Measurements from ENCODE around the gene STK24.

The STK24 gene

GRCh38 chr13:98489446-98490194 lies 87.3 kb downstream of the STK24 start:
- DNase-seq (ENCODE audit: low read depth), result no peak

GRCh38 chr13:98488736-98489135 lies 88.2 kb downstream of the STK24 start:
- no peak for DNase-seq (ENCODE audit: low read depth)

DNA sequence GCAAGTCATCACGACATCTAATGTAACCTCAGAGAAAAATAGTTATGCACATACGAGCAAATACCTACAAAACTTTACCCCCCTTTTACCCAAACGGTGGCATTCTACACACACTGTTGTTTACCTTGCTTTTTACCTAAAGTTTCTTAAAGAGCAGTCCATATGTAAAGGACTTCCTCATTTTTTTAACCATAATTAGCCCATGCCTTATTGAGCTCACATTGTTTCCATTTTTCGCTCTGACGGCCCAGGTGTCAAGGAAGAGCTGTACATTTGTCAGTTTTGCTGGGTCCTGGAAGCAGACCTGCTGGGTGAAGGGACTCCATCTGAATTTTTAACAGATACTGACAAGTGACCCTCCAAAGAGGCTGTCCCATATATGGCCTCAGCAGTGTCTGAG lies 89.4 kb downstream of the STK24 start:
- DNase-seq (ENCODE audit: low read depth), result no peak

- no peak for DNase-seq (ENCODE audit: low read depth)
Measured at GRCh38 chr13:98487016-98487415, 89.9 kb downstream of the STK24 start.

GRCh38 chr13:98486412-98486811 lies 90.5 kb downstream of the STK24 start:
- no peak for DNase-seq (ENCODE audit: low read depth)

- DNase-seq (ENCODE audit: low read depth), result no peak
Measured at GRCh38 chr13:98485561-98485960, 91.3 kb downstream of the STK24 start.

DNA sequence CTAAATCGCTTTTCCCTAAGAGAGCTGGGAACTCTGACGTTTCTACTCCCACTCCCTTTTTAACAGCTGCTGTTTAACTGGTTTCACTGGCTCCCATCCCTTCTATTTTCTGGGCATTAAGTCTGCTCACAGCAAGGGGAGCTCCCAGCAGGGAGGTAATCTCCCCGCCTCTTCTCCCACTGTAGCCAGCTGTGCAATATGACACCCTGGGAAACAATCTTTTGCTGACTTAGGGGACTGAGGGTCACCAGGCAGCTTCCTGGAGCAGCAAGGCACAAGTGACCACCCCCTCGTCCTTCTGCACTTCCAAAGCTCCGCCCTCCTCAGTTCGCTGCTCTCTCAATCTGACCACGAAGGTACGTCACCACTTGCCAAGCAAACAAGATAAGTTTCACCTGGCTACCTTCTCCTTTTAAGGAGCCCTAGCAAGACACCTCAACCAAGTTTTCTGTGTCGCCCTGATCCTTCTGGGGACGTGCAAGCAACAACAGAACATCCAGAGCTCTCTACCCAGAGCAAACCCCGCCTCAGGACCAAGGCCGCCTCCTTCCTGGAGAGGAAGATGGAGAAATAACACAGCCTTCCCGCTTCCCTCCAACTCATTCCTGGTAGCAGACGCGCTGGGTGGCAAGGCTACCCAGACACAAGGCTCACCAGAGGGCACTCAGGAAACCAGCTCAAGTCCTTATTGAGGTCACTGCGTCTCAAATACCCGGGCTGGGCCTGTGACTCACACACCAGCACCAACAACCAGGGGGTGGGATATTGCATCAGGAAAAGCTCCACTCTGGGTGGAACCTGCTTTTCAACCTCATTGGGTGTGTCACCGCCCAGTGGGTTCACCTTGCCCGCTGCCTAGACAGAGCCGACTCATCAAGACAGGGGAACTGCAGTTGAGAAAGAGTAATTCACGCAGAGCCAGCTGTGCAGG lies 92.4 kb downstream of the STK24 start:
- DNase-seq (ENCODE audit: low read depth), result peak; percentile 85

DNA sequence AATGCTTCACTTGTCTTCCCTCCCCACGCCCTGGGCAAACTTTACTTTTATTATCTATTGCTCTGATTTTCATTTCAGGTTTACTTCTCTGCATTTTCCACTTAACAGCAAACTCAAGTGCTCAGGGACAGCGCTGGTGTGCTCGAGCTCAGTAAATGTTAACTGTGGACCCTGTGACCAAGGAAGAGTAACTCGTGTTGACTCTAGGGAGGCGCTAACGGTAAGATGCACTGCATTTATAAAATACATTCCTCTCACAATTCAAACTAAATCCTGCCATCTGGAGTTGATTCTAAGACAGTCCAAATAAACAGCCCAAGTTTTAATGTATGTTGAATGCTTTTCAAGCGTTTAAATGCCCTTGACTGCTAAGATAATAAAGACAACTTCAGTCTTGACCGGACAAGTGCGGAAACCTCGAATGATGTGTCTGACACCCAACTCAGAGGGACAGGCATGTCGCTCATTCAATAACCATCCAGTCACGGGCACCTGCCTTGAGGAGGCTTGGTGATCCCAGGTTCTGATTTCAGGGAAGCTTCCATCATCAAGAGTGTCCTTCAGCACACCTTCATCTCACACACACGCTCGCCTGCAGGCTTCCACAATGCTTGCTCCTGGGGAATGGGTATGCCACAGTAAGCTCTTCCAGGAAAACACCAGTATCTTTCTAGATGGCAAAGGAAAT lies 93.2 kb downstream of the STK24 start:
- no peak for DNase-seq (ENCODE audit: low read depth)

DNA sequence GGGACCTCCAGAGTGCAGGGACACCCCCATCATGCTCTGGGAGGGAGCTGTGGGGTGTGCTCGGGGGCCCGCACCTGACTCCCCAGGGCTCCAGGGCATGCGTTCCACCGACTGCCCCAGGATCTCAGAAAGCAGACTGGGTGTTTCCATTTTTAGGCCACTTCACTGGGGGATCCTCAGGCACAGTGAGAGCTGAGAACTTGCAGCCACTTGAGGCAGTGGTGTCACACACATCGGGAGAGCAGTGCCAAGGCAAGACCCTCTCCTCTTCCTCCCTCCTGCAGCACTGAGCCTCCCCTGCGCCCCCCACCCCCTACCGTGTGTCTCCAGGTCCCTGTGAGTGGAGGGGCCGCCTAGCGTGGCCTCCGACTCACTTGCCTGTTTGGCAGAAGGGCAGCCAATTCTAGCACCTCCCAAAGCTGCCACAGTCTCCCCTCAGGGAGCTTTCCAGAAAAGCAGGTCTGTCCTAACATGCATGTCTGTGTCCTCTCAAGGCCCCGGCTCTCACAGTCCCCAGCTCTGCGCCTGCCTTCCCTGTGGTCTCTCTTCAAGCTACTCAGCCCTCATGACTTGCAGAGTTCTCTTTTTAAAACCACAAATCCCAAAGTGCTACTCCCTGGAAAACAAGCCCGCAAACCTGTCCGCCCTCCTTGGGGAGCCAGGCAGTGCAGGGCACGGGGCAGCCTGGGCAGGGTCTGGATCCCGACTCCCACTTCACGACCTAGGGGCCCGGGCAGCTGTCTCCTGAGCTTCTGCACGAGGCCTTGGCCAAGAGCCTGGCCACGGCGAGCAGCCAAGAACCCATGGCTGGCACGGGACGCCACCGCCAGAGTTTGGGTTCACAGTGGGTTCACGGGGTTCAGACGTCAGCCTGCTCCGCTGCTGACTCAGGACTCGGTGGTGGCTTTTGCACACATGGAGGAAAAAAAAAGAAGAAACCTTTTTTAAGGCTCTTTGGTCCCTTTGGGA lies 94.1 kb downstream of the STK24 start:
- no peak for DNase-seq (ENCODE audit: low read depth)

- DNase-seq (ENCODE audit: low read depth), result no peak
Measured at GRCh38 chr13:98480915-98481877, 95.7 kb downstream of the STK24 start.

- DNase-seq (ENCODE audit: low read depth), result no peak
Measured at GRCh38 chr13:98479496-98480003, 97.4 kb downstream of the STK24 start.

- DNase-seq (ENCODE audit: low read depth), result no peak
Measured at GRCh38 chr13:98478189-98479129, 98.4 kb downstream of the STK24 start.

- peak; percentile 72 for DNase-seq (ENCODE audit: low read depth)
Measured at GRCh38 chr13:98476538-98476966, 100.4 kb downstream of the STK24 start.

DNA sequence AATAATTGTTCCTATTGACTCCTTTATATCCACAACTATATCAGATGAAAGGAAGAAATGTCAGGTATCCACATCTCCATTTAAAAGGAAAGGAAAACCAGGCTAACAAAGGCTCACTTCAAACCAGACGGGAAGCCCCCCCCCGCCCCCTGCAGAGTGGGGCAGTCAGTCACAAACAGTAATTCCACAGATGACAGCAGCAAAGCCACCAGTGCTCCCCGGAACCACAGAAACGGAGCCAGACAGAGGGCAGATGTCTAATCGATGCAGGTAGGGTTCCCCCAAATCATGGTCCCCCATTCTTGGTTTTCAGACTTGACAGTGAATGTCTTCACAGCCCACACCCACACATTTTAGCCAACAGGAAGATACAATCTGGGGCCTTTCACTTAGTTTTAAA lies 100.8 kb downstream of the STK24 start:
- DNase-seq (ENCODE audit: low read depth), result no peak

DNA sequence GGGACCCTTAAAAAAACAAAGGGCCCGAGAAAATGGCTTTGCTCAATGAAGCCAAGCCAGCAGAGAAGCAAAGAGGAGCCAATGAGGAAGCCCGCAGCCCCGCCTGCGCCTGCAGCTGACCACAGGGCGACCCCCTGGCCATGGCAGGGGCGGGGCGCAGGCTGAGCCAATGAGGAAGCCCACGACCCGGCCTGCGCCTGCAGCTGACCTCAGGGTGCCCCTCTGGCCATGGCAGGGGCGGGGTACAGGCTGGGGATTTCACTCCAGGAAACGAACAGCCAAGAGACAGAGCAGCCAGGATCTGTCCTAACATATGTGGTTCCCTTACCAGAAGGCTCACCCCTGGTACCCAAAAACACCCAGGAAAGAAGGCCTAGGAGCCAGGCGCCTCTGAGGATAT lies 101.4 kb downstream of the STK24 start:
- no peak for DNase-seq (ENCODE audit: low read depth)

DNA sequence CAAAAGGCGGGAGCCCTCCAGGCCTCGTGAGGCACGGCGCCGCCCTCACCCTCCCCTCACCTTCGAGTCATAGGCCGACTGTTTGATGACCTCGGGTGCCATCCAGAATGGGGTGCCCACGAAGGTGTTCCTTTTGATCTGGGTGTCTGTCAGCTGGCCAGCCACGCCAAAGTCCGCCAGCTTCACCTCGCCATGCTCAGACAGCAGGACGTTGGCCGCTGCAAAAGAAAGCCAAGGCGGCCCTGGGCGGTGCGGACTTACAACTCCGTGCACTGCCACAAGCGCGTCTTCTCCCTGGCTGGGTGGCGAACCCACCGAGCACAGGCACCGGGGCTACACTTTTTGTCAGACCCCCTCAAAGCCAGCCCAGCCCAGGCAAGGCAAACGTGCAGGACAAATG lies 102.1 kb downstream of the STK24 start:
- DNase-seq (ENCODE audit: low read depth), result no peak

- no peak for DNase-seq (ENCODE audit: low read depth)
Measured at GRCh38 chr13:98474292-98474691, 102.6 kb downstream of the STK24 start.

DNA sequence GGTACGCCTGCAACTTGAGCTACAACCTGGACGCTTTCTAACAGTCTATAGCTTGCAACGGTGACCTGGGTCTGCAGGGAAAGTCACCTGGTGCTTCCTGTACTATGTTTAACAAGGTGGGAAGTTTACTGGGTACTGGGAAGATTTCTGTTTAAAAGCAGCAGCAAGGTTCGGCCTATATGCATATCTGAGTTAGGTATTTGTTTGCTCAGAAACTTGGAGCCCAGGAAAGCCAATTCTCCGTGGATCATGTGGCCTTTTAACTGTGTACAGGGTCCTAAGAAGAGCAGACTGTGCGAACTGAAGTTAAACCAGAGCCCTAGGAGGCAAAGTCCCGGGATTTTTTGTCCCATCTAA lies 103.1 kb downstream of the STK24 start:
- DNase-seq (ENCODE audit: low read depth), result no peak

Data from non-pigmented ciliary epithelial cell (primary cell).